H1 (cell line): Measurements from ENCODE around the gene RAPGEF5.

Experiments used
- EP300 ChIP-seq, 2 experiments: IDR thresholded peaks; 1 replicate in 1 of 2; 2 replicates in 1 of 2; pipeline ENCODE4 v1.6.1; 2011 to 2012; ENCODE audit warnings: low read depth in 2 of 2, low read length in 2 of 2, mild to moderate bottlenecking in 2 of 2, borderline replicate concordance in 1 of 2, inconsistent platforms in 1 of 2, moderate library complexity in 1 of 2
- HDAC2 ChIP-seq, 2 experiments: fragments of 300-600 bp in 1 of 2; sonication (generic) in 1 of 2; IDR thresholded peaks; 2 replicates each; pipeline ENCODE4 v1.6.1; 2011 to 2012; ENCODE audit warnings: low read depth in 2 of 2, low read length in 2 of 2, mild to moderate bottlenecking in 2 of 2, moderate library complexity in 2 of 2, borderline replicate concordance in 1 of 2, inconsistent platforms in 1 of 2
- POLR2A ChIP-seq, 2 experiments: IDR thresholded peaks; 1 replicate in 1 of 2; 2 replicates in 1 of 2; pipeline ENCODE4 v1.6.1; 2011; ENCODE audit warnings: low read depth in 2 of 2, low read length in 2 of 2, mild to moderate bottlenecking in 2 of 2; ENCODE audit errors: control extremely low read depth in 1 of 2
- POLR2AphosphoS5 ChIP-seq: IDR thresholded peaks from 2 replicates; pipeline ENCODE4 v1.6.1; 2011; ENCODE audit warnings: low read depth, low read length
- RAD21 ChIP-seq, 2 experiments: IDR thresholded peaks in 1 of 2; conservative IDR thresholded peaks in 1 of 2; 2 replicates each; pipeline ENCODE4 v1.6.1; 2011; ENCODE audit warnings: low read depth in 2 of 2, low read length in 2 of 2, improper control_type of control experiment in 1 of 2, inconsistent platforms in 1 of 2, mild to moderate bottlenecking in 1 of 2, moderate library complexity in 1 of 2
- RFX5 ChIP-seq: IDR thresholded peaks from 2 replicates; pipeline ENCODE4 v1.6.1; 2011; ENCODE audit warnings: low read depth, low read length, improper control_type of control experiment, borderline replicate concordance
- SRF ChIP-seq: IDR thresholded peaks from 2 replicates; pipeline ENCODE4 v1.6.1; 2011; ENCODE audit warnings: mild to moderate bottlenecking, low read depth, low read length, moderate library complexity
- TBP ChIP-seq: IDR thresholded peaks from 2 replicates; pipeline ENCODE4 v1.6.1; 2011; ENCODE audit warnings: low read depth, low read length, improper control_type of control experiment
- ZNF274 ChIP-seq: IDR thresholded peaks from 2 replicates; pipeline ENCODE4 v1.7.0; 2012; ENCODE audit warnings: low read length, borderline replicate concordance; ENCODE audit errors: extremely low read depth
- TF ChIP-seq, protein P1 (sequence below): IDR thresholded peaks from 2 replicates; pipeline ENCODE4 v1.6.1; 2012; ENCODE audit warnings: inconsistent platforms
- TF ChIP-seq, protein P2 (sequence below), 3 experiments: IDR thresholded peaks; 1 replicate in 2 of 3; 2 replicates in 1 of 3; pipeline versions ENCODE4 v1.5.1 to v1.6.1; 2011; ENCODE audit warnings: low read length in 3 of 3, mild to moderate bottlenecking in 3 of 3, inconsistent platforms in 2 of 3, low read depth in 1 of 3, moderate library complexity in 1 of 3; ENCODE audit not compliant: insufficient read depth in 1 of 3; ENCODE audit errors: control extremely low read depth in 1 of 3

DNA sequence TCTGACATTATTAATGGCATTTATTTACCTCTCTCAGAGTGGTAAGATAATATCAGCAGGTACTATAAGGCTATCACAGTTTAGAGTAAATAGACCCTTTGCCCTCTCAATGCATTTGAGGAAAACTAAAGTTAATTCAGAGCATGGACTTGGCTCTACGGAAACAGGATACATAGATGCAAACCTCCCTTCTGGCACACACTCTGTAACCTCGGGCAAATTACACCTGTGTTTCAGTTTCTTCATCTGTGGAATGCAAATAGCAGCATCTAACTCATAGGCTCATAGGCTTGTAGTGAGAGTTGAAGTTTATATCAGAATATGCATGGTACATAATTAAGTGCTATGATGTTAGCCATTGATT, 5.6 kb downstream of the RAPGEF5 start:
- TF ChIP-seq TBP (no peak), RAD21 (IDR thresholded peaks at IDR 0.05 in 1 of 2, conservative IDR thresholded peaks at IDR 0.05 in 1 of 2; ENCODE audit: low read depth in 2 of 2, low read length in 2 of 2) (no peak), RFX5 (no peak), HDAC2 (IDR thresholded peaks at IDR 0.05; ENCODE audit: borderline replicate concordance in 1 of 2, low read depth in 2 of 2, low read length in 2 of 2) (no peak), EP300 (IDR thresholded peaks at IDR 0.05; ENCODE audit: borderline replicate concordance in 1 of 2, low read depth in 2 of 2, low read length in 2 of 2) (no peak), POLR2A (IDR thresholded peaks at IDR 0.05; ENCODE audit: control extremely low read depth in 1 of 2, low read depth in 2 of 2, low read length in 2 of 2) (no peak), POLR2AphosphoS5 (no peak), ZNF274 (no peak), SRF (no peak)
- TF ChIP-seq, protein P1, sequence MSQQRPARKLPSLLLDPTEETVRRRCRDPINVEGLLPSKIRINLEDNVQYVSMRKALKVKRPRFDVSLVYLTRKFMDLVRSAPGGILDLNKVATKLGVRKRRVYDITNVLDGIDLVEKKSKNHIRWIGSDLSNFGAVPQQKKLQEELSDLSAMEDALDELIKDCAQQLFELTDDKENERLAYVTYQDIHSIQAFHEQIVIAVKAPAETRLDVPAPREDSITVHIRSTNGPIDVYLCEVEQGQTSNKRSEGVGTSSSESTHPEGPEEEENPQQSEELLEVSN: no peak
- TF ChIP-seq, protein P2, sequence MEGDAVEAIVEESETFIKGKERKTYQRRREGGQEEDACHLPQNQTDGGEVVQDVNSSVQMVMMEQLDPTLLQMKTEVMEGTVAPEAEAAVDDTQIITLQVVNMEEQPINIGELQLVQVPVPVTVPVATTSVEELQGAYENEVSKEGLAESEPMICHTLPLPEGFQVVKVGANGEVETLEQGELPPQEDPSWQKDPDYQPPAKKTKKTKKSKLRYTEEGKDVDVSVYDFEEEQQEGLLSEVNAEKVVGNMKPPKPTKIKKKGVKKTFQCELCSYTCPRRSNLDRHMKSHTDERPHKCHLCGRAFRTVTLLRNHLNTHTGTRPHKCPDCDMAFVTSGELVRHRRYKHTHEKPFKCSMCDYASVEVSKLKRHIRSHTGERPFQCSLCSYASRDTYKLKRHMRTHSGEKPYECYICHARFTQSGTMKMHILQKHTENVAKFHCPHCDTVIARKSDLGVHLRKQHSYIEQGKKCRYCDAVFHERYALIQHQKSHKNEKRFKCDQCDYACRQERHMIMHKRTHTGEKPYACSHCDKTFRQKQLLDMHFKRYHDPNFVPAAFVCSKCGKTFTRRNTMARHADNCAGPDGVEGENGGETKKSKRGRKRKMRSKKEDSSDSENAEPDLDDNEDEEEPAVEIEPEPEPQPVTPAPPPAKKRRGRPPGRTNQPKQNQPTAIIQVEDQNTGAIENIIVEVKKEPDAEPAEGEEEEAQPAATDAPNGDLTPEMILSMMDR (IDR thresholded peaks at IDR 0.05; ENCODE audit: control extremely low read depth in 1 of 3, insufficient read depth in 1 of 3, low read depth in 1 of 3, low read length in 3 of 3): no peak
